Lower lobe of right lung (tissue), 2 donors: ENCODE results near the gene TRAPPC2. TPM values are rescaled to one million over a fixed set of nuclear protein-coding genes. Genes with fewer than 3 reads are reported as not detected.

Experiments
- ATAC-seq, 2 donors: fragments of 200-7000 bp; cut with Tn5 transposase; one replicate each; pipeline ENCODE4 v1.9.1; 2020 to 2022; ENCODE audit warnings: mild to moderate bottlenecking in 2 of 2, moderate library complexity in 2 of 2
- DNase-seq: peaks from one replicate; pipeline ENCODE4 v3.0.0-alpha.2; 2020
- H3K27ac ChIP-seq: fragments of 200-600 bp; one replicate; pipeline ENCODE4 v1.8.0; 2022
- H3K27me3 ChIP-seq: fragments of 200-600 bp; one replicate; pipeline ENCODE4 v1.8.0; 2022; ENCODE audit warnings: low read depth
- H3K36me3 ChIP-seq: fragments of 200-600 bp; one replicate; pipeline ENCODE4 v1.8.0; 2022; ENCODE audit warnings: mild to moderate bottlenecking
- H3K4me1 ChIP-seq: fragments of 200-600 bp; one replicate; pipeline ENCODE4 v1.8.0; 2022
- H3K4me3 ChIP-seq: fragments of 200-600 bp; one replicate; pipeline ENCODE4 v1.8.0; 2022; ENCODE audit warnings: mild to moderate bottlenecking
- H3K9me3 ChIP-seq: fragments of 200-600 bp; one replicate; pipeline ENCODE4 v1.8.0; 2022
- CTCF ChIP-seq: fragments of 200-600 bp; IDR thresholded peaks from one replicate; pipeline ENCODE4 v1.8.0; 2022; ENCODE audit warnings: antibody characterized with exemption, mild to moderate bottlenecking
- intact Hi-C: fragments of 100-400 bp; cut with DNase I; formaldehyde crosslinking; loops from one replicate; pipeline ENCODE4 v1.11.0; 2022
- total RNA-seq: library from RNA; stranded (reverse); fragmentation: NEBNext Ultra II Directional; extraction: Animal tissue kit (Norgen Biotek cat#: 25700); gene quantifications from one replicate; pipeline ENCODE4 v1.2.1, GENCODE V29; 2021
- donor health status: DM: no; HTN: yes; CAD: no; lungs with severe emphysema.

TRAPPC2 gene
- total RNA-seq, 1 donor from 2014 or later, result 15.8 TPM

- DNase-seq (no peak), ATAC-seq (peak in 1 of 2 donors; percentile 24)
- no peaks in the 10 kb centered on the region for H3K9me3 ChIP-seq
- TF ChIP-seq CTCF, result no peak
- no peaks in the 10 kb centered on the region for H3K27me3 ChIP-seq
- peaks cover 52% of the 10 kb centered on the region for H3K36me3 ChIP-seq
- no peak overlapping the region for H3K27ac ChIP-seq
- no peak overlapping the region for H3K4me3 ChIP-seq
- no peaks in the 10 kb centered on the region for H3K4me1 ChIP-seq
- intact Hi-C loops, result no loop called here
These were observed 20.8 kb upstream of the TRAPPC2 start for GRCh38 chrX:13755254-13755653.

GRCh38 chrX:13754765-13755164 is 20.3 kb upstream of the TRAPPC2 start:
- ATAC-seq, result no peak
- intact Hi-C loops, result no loop called here
- TF ChIP-seq CTCF, result no peak
- Histone ChIP-seq H3K36me3 (peaks cover 50% of the 10 kb centered on the region), H3K4me1 (no peaks in the 10 kb centered on the region), H3K27me3 (no peaks in the 10 kb centered on the region), H3K4me3 (no peak overlapping the region), H3K9me3 (no peaks in the 10 kb centered on the region), H3K27ac (no peak overlapping the region)
- DNase-seq, result no peak

GRCh38 chrX:13752646-13753045 is 18.2 kb upstream of the TRAPPC2 start:
- Histone ChIP-seq H3K9me3 (no peaks in the 10 kb centered on the region), H3K4me3 (no peak overlapping the region), H3K36me3 (peaks cover 33% of the 10 kb centered on the region), H3K27ac (no peak overlapping the region), H3K4me1 (no peaks in the 10 kb centered on the region), H3K27me3 (no peaks in the 10 kb centered on the region)
- no peak for DNase-seq
- no peak for TF ChIP-seq CTCF
- no peak for ATAC-seq
- intact Hi-C loops, result no loop called here

- no peak for TF ChIP-seq CTCF
- intact Hi-C loops, result no loop called here
- Histone ChIP-seq H3K27ac (no peak overlapping the region), H3K4me1 (no peaks in the 10 kb centered on the region), H3K36me3 (peaks cover 30% of the 10 kb centered on the region), H3K4me3 (no peak overlapping the region), H3K9me3 (no peaks in the 10 kb centered on the region), H3K27me3 (no peaks in the 10 kb centered on the region)
- no peak for ATAC-seq
- no peak for DNase-seq
These were observed 17.7 kb upstream of the TRAPPC2 start for GRCh38 chrX:13752141-13752540.

- DNase-seq (no peak), ATAC-seq (no peak)
- no peak for TF ChIP-seq CTCF
- intact Hi-C loops, result no loop called here
- no peaks in the 10 kb centered on the region for H3K9me3 ChIP-seq
- no peaks in the 10 kb centered on the region for H3K27me3 ChIP-seq
- H3K27ac ChIP-seq, result no peak overlapping the region
- H3K4me3 ChIP-seq, result no peak overlapping the region
- H3K36me3 ChIP-seq, result peaks cover 30% of the 10 kb centered on the region
- no peaks in the 10 kb centered on the region for H3K4me1 ChIP-seq
These were observed 16.4 kb upstream of the TRAPPC2 start for GRCh38 chrX:13750812-13751211.

GRCh38 chrX:13750204-13750603 is 15.8 kb upstream of the TRAPPC2 start:
- Histone ChIP-seq H3K4me3 (no peak overlapping the region), H3K9me3 (no peaks in the 10 kb centered on the region), H3K27me3 (no peaks in the 10 kb centered on the region), H3K4me1 (no peaks in the 10 kb centered on the region), H3K27ac (no peak overlapping the region), H3K36me3 (peaks cover 30% of the 10 kb centered on the region)
- DNase-seq (no peak), ATAC-seq (peak in 1 of 2 donors; percentile 73)
- peak; percentile 50 for TF ChIP-seq CTCF
- intact Hi-C loops, result no loop called here
